HepG2 (cell line): ENCODE measurements around the gene RSL1D1. TPM values are rescaled to one million over a fixed set of nuclear protein-coding genes. Genes with fewer than 3 reads are reported as not detected.

Source experiments
- BORCS8-MEF2B ChIP-seq: sonication (generic); formaldehyde crosslinking; IDR thresholded peaks from 2 replicates; pipeline ENCODE4 v1.8.0; 2022; ENCODE audit warnings: mild to moderate bottlenecking, missing genetic modification reagents
- CBX5 ChIP-seq: sonication (generic); formaldehyde crosslinking; IDR thresholded peaks from 2 replicates; pipeline ENCODE4 v1.4.0; 2020; ENCODE audit warnings: missing genetic modification reagents, borderline replicate concordance
- CREB1 ChIP-seq, 2 experiments: fragments of 450-650 bp in 1 of 2; IDR thresholded peaks; 2 replicates each; pipeline ENCODE4 v1.6.1; 2016 to 2017; ENCODE audit warnings: control low read depth in 1 of 2, mild to moderate bottlenecking in 1 of 2, missing compliant biosample characterization in 1 of 2, missing genetic modification characterization in 1 of 2
- EED ChIP-seq: sonication (generic); formaldehyde crosslinking; IDR thresholded peaks from 2 replicates; pipeline ENCODE4 v1.5.0; 2020; ENCODE audit warnings: mild to moderate bottlenecking, missing genetic modification reagents
- ETV5 ChIP-seq: IDR thresholded peaks from 2 replicates; pipeline ENCODE4 v1.6.1; 2018; ENCODE audit warnings: missing biosample characterization, missing genetic modification reagents, inconsistent platforms, borderline replicate concordance
- FOXO1 ChIP-seq: sonication (generic); formaldehyde crosslinking; IDR thresholded peaks from 2 replicates; pipeline ENCODE4 v1.4.0; 2020; ENCODE audit warnings: missing genetic modification reagents
- GABPB1 ChIP-seq: IDR thresholded peaks from 2 replicates; pipeline ENCODE4 v1.6.1; 2016; ENCODE audit warnings: mild to moderate bottlenecking, missing genetic modification reagents, moderate library complexity, missing compliant biosample characterization
- MEIS2 ChIP-seq: sonication (generic); formaldehyde crosslinking; IDR thresholded peaks from 2 replicates; pipeline ENCODE4 v1.9.0; 2021; ENCODE audit warnings: mild to moderate bottlenecking, missing genetic modification reagents
- MTA1 ChIP-seq: sonication (generic); formaldehyde crosslinking; IDR thresholded peaks from 2 replicates; pipeline ENCODE4 v1.4.0; 2020; ENCODE audit warnings: missing genetic modification reagents, mild to moderate bottlenecking, borderline replicate concordance
- MTERF4 ChIP-seq: sonication (generic); formaldehyde crosslinking; IDR thresholded peaks from 2 replicates; pipeline ENCODE4 v1.8.0; 2023; ENCODE audit warnings: mild to moderate bottlenecking, missing genetic modification reagents
- NBN ChIP-seq: fragments of 450-650 bp; conservative IDR thresholded peaks from 2 replicates; pipeline ENCODE4 v1.6.1; 2017
- POLR2AphosphoS2 ChIP-seq: IDR thresholded peaks from 2 replicates; pipeline ENCODE4 v1.6.1; 2011; ENCODE audit warnings: low read depth, low read length, improper control_type of control experiment
- PTBP1 ChIP-seq: fragments of 200-400 bp; formaldehyde crosslinking; IDR thresholded peaks from 2 replicates; pipeline ENCODE4 v1.6.1; 2018; ENCODE audit warnings: low read length, low read depth; ENCODE audit not compliant: poor library complexity, severe bottlenecking
- SRSF4 ChIP-seq: fragments of 200-400 bp; formaldehyde crosslinking; IDR thresholded peaks from one replicate; pipeline ENCODE4 v1.6.1; 2018; ENCODE audit warnings: mild to moderate bottlenecking, low read depth, low read length, moderate library complexity; ENCODE audit not compliant: poor library complexity, severe bottlenecking
- SRSF9 ChIP-seq: fragments of 200-400 bp; formaldehyde crosslinking; IDR thresholded peaks from 2 replicates; pipeline ENCODE4 v1.6.1; 2018; ENCODE audit warnings: borderline replicate concordance, mild to moderate bottlenecking, low read depth, low read length; ENCODE audit not compliant: insufficient read depth, poor library complexity, severe bottlenecking
- XRCC5 ChIP-seq: fragments of 200-400 bp; formaldehyde crosslinking; optimal IDR thresholded peaks from 2 replicates; pipeline ENCODE3; 2017; ENCODE audit warnings: mild to moderate bottlenecking, low read length
- ZBTB4 ChIP-seq: sonication (generic); formaldehyde crosslinking; IDR thresholded peaks from 2 replicates; pipeline ENCODE4 v1.4.0; 2020; ENCODE audit warnings: missing genetic modification reagents, mild to moderate bottlenecking, borderline replicate concordance
- ZC3H4 ChIP-seq: sonication (generic); formaldehyde crosslinking; IDR thresholded peaks from 2 replicates; pipeline ENCODE4 v1.4.0; 2020; ENCODE audit warnings: missing genetic modification reagents, borderline replicate concordance
- ZKSCAN1 ChIP-seq: fragments of 150-350 bp; IDR thresholded peaks from 2 replicates; pipeline ENCODE4 v1.6.1; 2014; ENCODE audit warnings: low read length
- ZNF251 ChIP-seq: sonication (generic); formaldehyde crosslinking; IDR thresholded peaks from 2 replicates; pipeline ENCODE4 v1.9.0; 2021; ENCODE audit warnings: mild to moderate bottlenecking, missing genetic modification reagents
- ZNF260 ChIP-seq: sonication (generic); formaldehyde crosslinking; IDR thresholded peaks from 2 replicates; pipeline ENCODE4 v1.4.0; 2020; ENCODE audit warnings: missing genetic modification reagents, low read depth, mild to moderate bottlenecking, borderline replicate concordance
- ZNF362 ChIP-seq: sonication (generic); formaldehyde crosslinking; IDR thresholded peaks from 2 replicates; pipeline ENCODE4 v1.4.0; 2020; ENCODE audit warnings: missing genetic modification reagents, mild to moderate bottlenecking, borderline replicate concordance
- ZNF383 ChIP-seq: sonication (generic); formaldehyde crosslinking; IDR thresholded peaks from 2 replicates; pipeline ENCODE4 v1.4.0; 2020; ENCODE audit warnings: missing genetic modification reagents, mild to moderate bottlenecking, borderline replicate concordance
- ZNF660 ChIP-seq: sonication (generic); formaldehyde crosslinking; IDR thresholded peaks from 2 replicates; pipeline ENCODE4 v1.5.1; 2020; ENCODE audit warnings: mild to moderate bottlenecking, low read depth, missing genetic modification reagents, borderline replicate concordance
- ZSCAN22 ChIP-seq: sonication (generic); formaldehyde crosslinking; IDR thresholded peaks from 2 replicates; pipeline ENCODE4 v1.4.0; 2020; ENCODE audit warnings: mild to moderate bottlenecking, missing genetic modification reagents
- polyA plus RNA-seq, 8 experiments: library from polyadenylated mRNA; depleted of rRNA in 3 of 8; stranded (reverse) in 7 of 8; unstranded in 1 of 8; fragments of >200 nt; fragmentation: Illumina TruSeq in 4 of 8; extraction: Trizol in 4 of 8; gene quantifications; 2 replicates each; pipeline versions ENCODE4 v1.2.1 to v1.2.3, GENCODE V29; 2011 to 2016; ENCODE audit warnings: low read depth in 4 of 8, missing spikeins in 1 of 8, mixed read lengths in 1 of 8; ENCODE audit not compliant: insufficient read depth in 1 of 8
- total RNA-seq, 5 experiments: library from RNA; depleted of rRNA; stranded (reverse); fragments of >200 nt; fragmentation: Illumina TruSeq; extraction: Trizol; gene quantifications; 2 replicates each; pipeline ENCODE4 v1.2.3, GENCODE V29; 2016; ENCODE audit warnings: low read depth in 1 of 5

RSL1D1 gene
- total and polyA plus RNA-seq, 2 of the 13 experiments (the other 11 are each of a cell fraction or from before 2014, with no cell fraction given): 187 to 343 TPM

DNA sequence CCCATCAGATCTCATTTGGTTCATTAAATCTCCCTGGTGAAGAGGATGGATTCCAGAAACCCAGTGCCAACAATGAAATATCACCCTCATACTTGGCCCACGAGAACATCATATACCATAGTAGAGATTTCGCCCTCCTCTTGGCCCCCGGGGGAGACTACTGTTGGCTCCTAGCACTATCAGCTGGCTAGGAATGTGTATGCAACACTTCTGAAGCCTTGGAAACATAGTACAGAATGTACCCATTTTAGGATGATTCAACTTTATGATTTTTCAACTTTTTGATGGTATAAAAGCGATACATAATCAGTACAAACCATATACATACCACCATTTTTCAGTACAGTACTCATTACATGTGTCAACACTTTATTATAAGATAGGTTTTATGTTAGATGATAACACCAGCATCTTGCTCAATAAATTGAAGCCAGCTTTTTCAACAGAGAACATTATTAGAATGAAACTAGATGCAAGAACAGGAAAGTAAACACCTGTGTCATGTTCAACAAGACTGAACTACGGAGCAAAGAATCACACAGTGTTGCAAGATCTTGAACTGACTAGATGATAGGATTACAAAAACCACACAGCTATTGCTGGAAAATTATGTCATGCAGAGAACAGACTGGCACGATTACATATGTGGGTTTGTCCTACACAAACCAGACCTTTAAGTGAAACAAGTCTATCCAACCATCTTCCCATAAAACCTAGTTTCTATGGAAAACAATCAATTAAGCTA lies 17.2 kb downstream of the RSL1D1 start (continued):
- TF ChIP-seq ZBTB4 (CRISPR knock-in tag) (no peak), CBX5 (CRISPR knock-in tag) (no peak), NBN (no peak), ZSCAN22 (CRISPR knock-in tag) (no peak), SRSF9 (no peak), FOXO1 (CRISPR knock-in tag) (no peak), ETV5 (no peak), GABPB1 (CRISPR knock-in tag) (no peak), SRSF4 (no peak), POLR2AphosphoS2 (no peak), EED (CRISPR knock-in tag) (no peak), MEIS2 (no peak), MTA1 (CRISPR knock-in tag) (no peak), ZNF383 (CRISPR knock-in tag) (no peak), ZNF251 (no peak), ZNF260 (CRISPR knock-in tag) (no peak), MTERF4 (no peak), PTBP1 (no peak), ZKSCAN1 (no peak), XRCC5 (no peak), ZC3H4 (CRISPR knock-in tag) (no peak), ZNF362 (CRISPR knock-in tag) (no peak), CREB1 (IDR thresholded peaks at IDR 0.05) (peak; percentile 61), CREB1 (CRISPR knock-in tag; IDR thresholded peaks at IDR 0.05) (no peak; the same call in 1 of the 2 replicates), ZNF660 (CRISPR knock-in tag) (no peak), BORCS8-MEF2B (CRISPR knock-in tag) (no peak)
